CD4-positive, alpha-beta T cell treated with Interleukin-12 subunit alpha and Interleukin-12 subunit beta, for 1 hour (primary cell): ENCODE measurements around the gene PAX5.

Experiments used
- DNase-seq: peaks from one replicate; pipeline ENCODE4 v3.0.0-alpha.2; 2020

Gene PAX5

DNA sequence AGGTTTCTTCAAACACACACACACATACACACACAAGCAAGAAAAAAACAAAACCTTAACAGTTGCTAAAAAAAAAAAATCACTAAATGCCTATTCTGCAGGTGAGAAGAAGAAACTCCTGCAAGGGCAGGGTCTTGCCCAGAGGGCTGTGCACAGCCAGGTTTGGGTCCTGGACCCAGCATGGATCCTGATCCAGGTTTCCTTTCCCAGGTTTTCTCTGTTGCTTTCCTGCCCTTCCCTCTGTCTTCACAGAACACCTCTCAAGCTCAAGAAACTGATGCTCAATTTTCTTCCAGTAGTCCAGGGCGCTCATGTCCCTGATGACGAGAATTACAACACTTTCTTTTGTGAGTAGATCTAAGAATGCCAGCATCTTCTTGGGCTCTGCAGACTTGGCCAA, 136.6 kb downstream of the PAX5 start:
- DNase-seq = no peak

GRCh38 chr9:36897019-36897418, 137.0 kb downstream of the PAX5 start:
- no peak for DNase-seq

GRCh38 chr9:36896296-36896695, 137.8 kb downstream of the PAX5 start:
- DNase-seq = no peak

DNA sequence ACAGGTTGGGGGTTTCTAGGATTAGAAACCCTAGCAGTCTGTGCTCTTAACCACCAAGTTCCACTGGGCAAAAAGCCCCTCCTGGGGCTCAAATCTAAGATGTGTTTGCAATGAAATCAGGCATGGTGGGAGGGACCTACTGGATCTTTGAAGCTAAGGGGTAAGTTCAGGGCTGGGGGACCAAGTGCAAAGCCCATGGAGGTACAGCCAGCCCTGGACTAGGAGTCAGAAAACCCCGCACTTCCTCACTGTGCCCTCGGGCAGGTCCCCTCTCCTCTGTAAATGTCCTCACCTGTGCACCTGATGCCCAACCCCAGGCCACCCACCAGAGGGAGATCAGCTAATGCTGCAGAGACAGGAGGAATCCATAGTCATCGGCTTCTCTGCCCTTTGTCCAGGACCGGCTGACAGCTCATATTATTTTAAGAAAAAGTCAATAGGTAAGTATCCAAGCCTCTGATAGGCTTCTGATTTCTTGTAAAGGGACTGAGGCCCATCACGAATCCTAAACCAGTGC, 138.3 kb downstream of the PAX5 start:
- no peak for DNase-seq

DNA sequence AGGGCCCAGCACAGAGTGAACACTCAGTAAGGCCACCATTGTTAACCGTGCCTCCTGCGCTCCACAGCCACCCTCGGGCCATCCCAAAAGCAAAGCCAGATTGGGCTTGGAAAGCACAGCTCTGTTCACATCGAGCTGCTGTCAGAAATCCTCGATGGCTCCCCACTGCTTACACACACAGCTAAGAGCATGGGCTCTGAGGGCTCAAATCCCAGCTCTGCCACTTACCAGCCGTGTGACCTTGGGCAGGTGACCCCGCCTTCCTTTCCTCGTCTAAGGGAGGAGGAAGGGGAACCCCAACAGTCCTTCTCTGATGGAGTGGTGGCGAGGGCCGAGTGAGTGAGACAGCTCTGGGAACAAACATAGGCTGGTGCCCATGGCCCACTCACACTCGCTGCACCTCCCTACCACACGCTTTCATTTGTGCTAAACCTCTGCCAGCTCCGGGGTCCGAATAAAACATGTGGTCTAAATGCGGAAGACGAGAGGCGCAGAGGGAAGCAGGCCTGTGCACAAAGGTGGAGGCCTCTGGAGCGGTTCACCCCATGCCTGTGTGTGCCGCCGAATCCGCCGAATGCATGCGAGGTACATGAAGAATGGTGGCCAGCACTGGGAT, 139.3 kb downstream of the PAX5 start:
- no peak for DNase-seq

DNA sequence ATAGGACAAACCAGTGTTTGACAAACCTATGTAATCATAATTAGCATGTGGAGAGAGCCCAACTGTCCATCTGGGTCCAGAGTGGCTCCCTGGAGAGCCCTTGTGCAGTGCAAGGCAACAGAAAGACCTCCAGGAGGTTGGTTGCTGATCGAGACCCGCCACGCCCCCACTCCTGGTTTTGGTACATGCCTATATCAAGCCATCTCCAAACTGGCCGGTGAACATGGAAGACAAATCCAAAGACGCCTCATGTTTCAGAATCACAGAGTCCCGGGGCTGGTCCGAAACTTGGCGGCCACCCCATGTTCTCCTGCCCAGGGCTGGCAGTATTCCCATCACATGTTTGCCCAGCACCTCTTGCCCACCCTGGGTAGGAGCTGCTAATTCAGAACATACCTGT, 140.2 kb downstream of the PAX5 start:
- DNase-seq = no peak

DNA sequence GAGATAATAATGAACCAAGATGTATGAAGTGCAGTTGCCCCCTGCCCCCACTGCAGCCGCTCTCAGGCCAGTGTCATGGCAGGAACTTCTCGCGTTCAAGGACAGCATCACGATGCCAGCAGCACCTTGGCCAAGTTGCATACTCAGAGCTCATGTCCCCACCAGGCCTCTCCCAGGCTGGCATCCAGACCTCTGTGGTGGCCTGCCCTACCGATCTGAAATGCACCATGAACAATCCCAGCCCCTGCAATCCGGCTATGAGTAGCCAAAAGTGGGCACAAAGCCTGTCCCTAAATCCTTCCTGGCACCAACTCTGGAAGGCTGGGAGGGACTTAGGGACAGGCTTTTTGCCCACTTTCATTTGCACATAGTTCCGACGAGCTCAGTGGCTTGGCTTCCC, 140.9 kb downstream of the PAX5 start:
- DNase-seq = no peak

DNA sequence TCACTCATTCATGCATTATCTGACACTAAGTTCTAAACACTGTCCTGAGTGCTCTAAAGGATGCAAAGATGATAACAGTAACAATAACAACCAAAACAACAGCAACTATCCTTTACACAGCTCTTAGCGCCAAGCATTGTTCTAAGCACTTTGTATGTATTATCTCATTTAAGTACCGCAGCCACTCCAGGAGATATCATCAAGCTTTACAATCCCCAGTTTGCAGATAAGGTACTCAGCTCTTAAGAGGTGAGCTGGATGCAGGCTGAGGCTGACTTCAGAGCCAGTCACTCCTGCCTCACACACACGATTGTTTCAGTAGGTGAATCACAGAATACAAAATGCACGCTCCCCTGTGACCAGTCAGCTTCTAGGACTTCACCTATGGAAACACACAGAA, 141.8 kb downstream of the PAX5 start:
- no peak for DNase-seq

- no peak for DNase-seq
Measured at GRCh38 chr9:36891341-36891811, 142.7 kb downstream of the PAX5 start.

- no peak for DNase-seq
Measured at GRCh38 chr9:36889844-36890243, 144.2 kb downstream of the PAX5 start.

DNA sequence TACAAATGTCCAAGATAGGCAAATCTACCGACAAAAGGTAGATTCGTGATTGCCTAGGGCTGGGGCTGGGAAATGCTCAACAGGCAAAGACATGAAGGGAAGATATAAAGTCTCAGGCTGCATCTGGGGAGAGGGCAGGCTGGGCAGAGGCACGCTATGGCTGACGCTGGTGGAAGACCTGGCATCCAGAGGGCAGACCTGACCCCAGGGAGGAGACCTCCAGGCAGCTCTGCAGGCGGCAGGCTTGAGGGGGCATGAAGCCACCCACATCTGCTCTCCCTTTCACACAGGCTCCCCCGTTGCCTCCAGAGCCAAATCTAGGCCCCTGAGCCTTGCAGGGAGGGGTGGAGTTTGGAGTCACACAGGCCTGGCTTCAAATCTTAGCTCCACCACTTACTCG, 145.5 kb downstream of the PAX5 start:
- no peak for DNase-seq

DNA sequence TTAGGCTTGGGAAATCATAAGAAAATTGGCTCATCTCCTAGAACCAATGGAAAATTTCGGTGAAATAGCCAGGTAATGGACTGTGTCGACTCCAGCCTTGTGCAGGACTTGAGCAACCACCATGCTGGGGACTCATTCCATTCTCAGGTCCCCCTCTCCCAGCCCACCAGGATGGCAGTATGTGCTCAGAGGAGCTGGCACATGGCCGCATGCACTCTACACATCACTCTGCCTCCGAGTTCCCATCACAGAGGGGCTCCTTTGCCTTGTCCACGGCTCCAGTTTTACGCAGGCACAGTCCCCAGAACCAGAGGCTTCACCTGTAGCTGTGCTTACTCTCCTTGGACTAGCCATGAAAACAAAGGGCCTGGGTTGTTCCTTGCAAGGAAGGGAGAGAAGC, 149.3 kb downstream of the PAX5 start:
- no peak for DNase-seq

DNA sequence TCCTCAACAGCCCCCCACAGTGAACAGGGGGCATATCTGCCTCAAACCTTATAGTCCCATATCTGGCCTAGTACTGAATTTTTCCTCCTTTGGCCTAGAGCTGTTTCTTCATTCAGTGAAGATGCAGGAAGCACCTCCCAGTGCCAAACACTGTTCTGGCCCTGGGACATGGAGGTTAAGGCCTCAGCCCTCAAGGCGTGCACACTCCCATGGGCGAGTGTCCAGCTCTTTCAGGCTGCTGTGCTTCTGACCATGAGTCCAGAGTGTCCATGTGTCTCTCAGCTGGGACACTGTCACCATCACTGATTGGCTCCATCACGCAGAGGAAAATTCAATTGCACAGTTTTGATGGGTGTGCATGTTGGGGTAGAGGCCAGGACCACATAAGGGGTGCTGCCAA, 151.5 kb downstream of the PAX5 start:
- no peak for DNase-seq

DNA sequence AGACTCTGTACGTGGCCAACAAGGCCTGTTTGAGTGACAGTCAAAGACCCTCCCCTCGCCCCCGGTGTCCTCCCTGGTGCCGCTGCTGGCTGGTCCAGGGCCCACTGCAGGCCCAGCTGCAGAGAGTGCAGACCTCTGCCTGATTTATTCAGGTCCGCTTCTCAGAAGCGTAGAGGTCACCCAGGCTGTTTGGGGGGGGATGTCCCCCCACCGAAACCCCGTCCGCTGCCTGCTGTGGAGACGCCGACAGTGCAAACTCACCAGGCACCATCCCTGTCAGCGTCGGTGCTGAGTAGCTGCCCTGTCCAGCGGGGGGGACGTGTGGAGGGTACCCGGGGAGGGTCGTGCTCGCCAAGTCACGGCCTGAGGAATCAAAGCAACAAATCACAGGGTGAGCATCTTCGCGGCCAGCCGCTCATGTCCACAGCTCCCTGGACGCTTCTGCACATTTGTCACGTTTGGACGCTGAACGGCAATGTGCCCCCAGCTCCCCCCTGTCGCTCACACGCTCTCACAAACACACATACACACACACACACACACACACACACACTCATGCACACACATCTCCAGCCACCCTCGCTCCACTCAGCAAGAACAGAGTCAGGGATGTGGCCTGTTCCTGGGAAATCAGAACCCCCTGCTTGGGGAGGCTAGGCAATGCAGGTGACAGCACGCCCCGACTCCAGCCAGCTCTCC, 152.2 kb downstream of the PAX5 start:
- DNase-seq = no peak

DNA sequence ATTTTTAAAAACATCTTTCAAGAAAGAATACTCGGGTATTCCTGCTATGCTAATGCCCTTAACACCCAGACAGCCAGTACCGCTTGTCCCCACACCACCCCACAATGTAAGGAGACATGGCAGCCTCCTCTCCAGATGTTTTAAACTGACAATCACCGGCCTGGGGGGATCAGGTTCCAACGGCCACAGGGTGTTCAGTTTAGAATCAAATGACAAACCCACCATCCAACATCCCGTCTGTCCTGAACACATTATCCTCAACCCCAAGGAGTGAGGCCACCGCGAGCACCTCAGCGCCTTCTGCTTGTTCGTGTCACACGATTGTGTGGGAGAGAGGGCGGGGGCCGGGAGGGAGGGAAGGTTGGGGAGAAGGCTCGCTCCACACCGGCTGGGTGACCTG, 152.8 kb downstream of the PAX5 start:
- DNase-seq = no peak

GRCh38 chr9:36880075-36880474, 154.0 kb downstream of the PAX5 start:
- no peak for DNase-seq

GRCh38 chr9:36878986-36879982, 154.8 kb downstream of the PAX5 start:
- no peak for DNase-seq

DNA sequence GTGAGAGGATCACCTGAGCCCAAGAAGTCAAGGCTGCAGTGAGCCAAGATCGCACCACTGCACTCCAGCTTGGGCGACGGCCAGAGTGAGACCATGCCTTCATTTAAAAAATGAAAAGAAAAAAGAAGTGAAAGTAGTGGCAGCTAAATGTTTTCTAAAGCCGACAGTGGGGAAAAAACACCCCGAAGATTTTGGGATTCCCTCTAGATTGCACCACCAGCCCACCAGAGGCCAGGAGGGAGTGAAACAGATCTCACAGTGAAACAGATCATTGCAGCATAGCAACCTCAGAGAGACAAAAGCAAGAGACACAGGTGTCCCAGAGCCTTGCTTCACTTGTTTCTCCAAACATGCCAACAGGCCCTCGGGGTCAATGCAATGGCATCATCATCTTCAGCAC, 156.8 kb downstream of the PAX5 start:
- DNase-seq = no peak

- no peak for DNase-seq
Measured at GRCh38 chr9:36876056-36876455, 158.0 kb downstream of the PAX5 start.

DNA sequence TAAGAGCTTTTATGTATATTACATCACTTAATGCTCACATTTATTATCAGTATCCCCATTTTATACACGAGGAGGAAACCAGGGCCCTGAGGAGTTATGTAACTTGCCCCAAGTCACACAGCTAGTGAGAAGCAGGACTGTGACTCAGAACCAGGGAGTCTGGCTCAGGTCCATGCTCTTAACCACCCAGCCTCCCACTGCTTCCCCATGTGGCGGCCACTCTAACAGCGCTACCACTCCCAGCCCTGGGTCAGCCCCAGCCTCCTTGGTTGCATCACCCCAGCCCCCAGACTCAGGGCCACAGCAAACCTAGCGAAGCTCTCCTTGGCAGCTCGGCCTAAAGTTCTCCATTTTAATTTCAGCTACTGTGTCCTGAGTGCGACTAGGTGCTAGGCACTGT, 159.1 kb downstream of the PAX5 start:
- DNase-seq = no peak

- no peak for DNase-seq
Measured at GRCh38 chr9:36874261-36874660, 159.8 kb downstream of the PAX5 start.

GRCh38 chr9:36873247-36873875, 160.7 kb downstream of the PAX5 start:
- DNase-seq = peak; percentile 66

GRCh38 chr9:36872641-36873040, 161.4 kb downstream of the PAX5 start:
- no peak for DNase-seq
